WTC11 (cell line): ENCODE measurements around the gene WNT1.

Experiments
- CREB1 ChIP-seq: sonication (generic); formaldehyde crosslinking; IDR thresholded peaks from 2 replicates; pipeline ENCODE4 v1.8.0; 2023; ENCODE audit warnings: mild to moderate bottlenecking, missing genetic modification reagents
- HMGXB4 ChIP-seq: sonication (generic); formaldehyde crosslinking; IDR thresholded peaks from 2 replicates; pipeline ENCODE4 v1.8.1; 2023; ENCODE audit warnings: mild to moderate bottlenecking, moderate library complexity, missing genetic modification reagents
- NR3C1 ChIP-seq: sonication (generic); formaldehyde crosslinking; conservative IDR thresholded peaks from 2 replicates; pipeline ENCODE4 v1.8.1; 2023; ENCODE audit warnings: low read depth, mild to moderate bottlenecking, missing genetic modification reagents
- ZNF232 ChIP-seq: sonication (generic); formaldehyde crosslinking; IDR thresholded peaks from 2 replicates; pipeline ENCODE4 v1.8.0; 2022; ENCODE audit warnings: mild to moderate bottlenecking, missing genetic modification reagents
- ZSCAN18 ChIP-seq: fragments of 250-450 bp; sonication (Bioruptor Pico); IDR thresholded peaks from 2 replicates; pipeline ENCODE4 v2.1.2; 2022; ENCODE audit warnings: mild to moderate bottlenecking, moderate library complexity
- TF ChIP-seq, protein P1 (sequence below): fragments of 200-600 bp; IDR thresholded peaks from 2 replicates; pipeline ENCODE4 v1.8.0; 2022; ENCODE audit warnings: antibody characterized with exemption
- TF ChIP-seq, protein P2 (sequence below): sonication (generic); formaldehyde crosslinking; IDR thresholded peaks from 2 replicates; pipeline ENCODE4 v1.8.1; 2022; ENCODE audit warnings: low read depth, missing genetic modification reagents, borderline replicate concordance
- TF ChIP-seq, protein P3 (sequence below): sonication (generic); formaldehyde crosslinking; IDR thresholded peaks from 2 replicates; pipeline ENCODE4 v1.8.0; 2022; ENCODE audit warnings: mild to moderate bottlenecking, missing genetic modification reagents

DNA sequence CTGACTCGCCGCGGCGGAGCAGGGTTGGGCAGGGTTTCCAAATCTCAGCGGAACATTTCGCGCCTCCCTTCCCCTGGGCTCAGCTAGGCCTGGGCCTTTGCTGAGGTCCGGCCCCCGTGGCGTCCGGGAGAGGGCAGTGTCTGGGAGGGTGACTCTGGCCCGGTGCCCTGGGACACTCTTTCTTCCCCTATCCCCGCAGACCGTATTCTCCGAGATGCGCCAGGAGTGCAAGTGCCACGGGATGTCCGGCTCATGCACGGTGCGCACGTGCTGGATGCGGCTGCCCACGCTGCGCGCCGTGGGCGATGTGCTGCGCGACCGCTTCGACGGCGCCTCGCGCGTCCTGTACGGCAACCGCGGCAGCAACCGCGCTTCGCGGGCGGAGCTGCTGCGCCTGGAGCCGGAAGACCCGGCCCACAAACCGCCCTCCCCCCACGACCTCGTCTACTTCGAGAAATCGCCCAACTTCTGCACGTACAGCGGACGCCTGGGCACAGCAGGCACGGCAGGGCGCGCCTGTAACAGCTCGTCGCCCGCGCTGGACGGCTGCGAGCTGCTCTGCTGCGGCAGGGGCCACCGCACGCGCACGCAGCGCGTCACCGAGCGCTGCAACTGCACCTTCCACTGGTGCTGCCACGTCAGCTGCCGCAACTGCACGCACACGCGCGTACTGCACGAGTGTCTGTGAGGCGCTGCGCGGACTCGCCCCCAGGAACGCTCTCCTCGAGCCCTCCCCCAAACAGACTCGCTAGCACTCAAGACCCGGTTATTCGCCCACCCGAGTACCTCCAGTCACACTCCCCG, 3.0 kb downstream of the WNT1 start:
- TF ChIP-seq, protein P1, sequence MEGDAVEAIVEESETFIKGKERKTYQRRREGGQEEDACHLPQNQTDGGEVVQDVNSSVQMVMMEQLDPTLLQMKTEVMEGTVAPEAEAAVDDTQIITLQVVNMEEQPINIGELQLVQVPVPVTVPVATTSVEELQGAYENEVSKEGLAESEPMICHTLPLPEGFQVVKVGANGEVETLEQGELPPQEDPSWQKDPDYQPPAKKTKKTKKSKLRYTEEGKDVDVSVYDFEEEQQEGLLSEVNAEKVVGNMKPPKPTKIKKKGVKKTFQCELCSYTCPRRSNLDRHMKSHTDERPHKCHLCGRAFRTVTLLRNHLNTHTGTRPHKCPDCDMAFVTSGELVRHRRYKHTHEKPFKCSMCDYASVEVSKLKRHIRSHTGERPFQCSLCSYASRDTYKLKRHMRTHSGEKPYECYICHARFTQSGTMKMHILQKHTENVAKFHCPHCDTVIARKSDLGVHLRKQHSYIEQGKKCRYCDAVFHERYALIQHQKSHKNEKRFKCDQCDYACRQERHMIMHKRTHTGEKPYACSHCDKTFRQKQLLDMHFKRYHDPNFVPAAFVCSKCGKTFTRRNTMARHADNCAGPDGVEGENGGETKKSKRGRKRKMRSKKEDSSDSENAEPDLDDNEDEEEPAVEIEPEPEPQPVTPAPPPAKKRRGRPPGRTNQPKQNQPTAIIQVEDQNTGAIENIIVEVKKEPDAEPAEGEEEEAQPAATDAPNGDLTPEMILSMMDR, result 0 out of 2 replicates have a peak, but pooled peaks have one; percentile 8
- TF ChIP-seq, protein P2, sequence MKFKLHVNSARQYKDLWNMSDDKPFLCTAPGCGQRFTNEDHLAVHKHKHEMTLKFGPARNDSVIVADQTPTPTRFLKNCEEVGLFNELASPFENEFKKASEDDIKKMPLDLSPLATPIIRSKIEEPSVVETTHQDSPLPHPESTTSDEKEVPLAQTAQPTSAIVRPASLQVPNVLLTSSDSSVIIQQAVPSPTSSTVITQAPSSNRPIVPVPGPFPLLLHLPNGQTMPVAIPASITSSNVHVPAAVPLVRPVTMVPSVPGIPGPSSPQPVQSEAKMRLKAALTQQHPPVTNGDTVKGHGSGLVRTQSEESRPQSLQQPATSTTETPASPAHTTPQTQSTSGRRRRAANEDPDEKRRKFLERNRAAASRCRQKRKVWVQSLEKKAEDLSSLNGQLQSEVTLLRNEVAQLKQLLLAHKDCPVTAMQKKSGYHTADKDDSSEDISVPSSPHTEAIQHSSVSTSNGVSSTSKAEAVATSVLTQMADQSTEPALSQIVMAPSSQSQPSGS (CRISPR knock-in tag), result no peak
- TF ChIP-seq ZNF232 (no peak), CREB1 (CRISPR knock-in tag) (0 out of 2 replicates have a peak, but pooled peaks have one; percentile 40), NR3C1 (CRISPR knock-in tag) (peak; percentile 86; the same call in 1 of the 2 replicates), HMGXB4 (CRISPR knock-in tag) (peak; percentile 82), ZSCAN18 (CRISPR knock-in tag) (no peak)
- TF ChIP-seq, protein P3, sequence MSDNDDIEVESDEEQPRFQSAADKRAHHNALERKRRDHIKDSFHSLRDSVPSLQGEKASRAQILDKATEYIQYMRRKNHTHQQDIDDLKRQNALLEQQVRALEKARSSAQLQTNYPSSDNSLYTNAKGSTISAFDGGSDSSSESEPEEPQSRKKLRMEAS, result peak; percentile 54
